ENCODE results near the gene FLCN.

FLCN gene

DNA sequence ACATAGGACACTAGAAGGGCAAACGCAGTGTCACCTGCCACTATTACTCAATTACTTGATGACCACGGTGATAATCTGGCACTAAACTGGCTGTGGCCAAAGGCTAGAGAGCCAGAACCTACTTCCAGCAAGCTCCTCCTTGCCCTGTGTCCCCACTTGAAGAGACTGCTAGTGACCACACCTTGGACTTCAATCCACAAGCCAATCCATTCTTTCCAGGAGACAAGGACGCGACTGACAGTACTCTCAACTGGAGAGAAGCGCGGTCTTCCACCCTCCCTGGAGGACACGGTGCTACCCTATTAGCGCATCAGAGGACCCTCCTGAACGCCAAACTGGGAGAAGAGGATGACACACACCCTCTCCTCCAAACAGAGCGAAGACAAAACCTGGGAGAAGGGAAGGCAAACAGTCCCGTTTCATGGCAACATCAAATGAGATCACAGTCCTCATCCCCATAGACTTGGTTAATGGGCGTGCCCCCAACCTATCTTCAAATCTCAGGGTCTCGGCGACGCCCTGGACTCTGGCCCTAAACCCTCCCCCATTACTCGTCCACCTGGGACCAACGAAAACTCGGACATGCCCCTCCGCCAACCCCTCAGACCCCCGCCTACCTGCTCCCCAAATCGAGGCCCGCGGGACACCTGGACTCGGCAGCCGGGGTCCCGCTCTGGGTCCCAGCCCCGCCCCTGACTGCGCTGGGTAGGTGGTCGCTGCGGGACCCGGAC lies 508 bp downstream of the FLCN start:
- DNase-seq (ENCODE audit: low read depth in 2 of 2): peak; percentile 11 to 46
- TF ChIP-seq, protein P1, sequence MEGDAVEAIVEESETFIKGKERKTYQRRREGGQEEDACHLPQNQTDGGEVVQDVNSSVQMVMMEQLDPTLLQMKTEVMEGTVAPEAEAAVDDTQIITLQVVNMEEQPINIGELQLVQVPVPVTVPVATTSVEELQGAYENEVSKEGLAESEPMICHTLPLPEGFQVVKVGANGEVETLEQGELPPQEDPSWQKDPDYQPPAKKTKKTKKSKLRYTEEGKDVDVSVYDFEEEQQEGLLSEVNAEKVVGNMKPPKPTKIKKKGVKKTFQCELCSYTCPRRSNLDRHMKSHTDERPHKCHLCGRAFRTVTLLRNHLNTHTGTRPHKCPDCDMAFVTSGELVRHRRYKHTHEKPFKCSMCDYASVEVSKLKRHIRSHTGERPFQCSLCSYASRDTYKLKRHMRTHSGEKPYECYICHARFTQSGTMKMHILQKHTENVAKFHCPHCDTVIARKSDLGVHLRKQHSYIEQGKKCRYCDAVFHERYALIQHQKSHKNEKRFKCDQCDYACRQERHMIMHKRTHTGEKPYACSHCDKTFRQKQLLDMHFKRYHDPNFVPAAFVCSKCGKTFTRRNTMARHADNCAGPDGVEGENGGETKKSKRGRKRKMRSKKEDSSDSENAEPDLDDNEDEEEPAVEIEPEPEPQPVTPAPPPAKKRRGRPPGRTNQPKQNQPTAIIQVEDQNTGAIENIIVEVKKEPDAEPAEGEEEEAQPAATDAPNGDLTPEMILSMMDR (IDR thresholded peaks at IDR 0.05; ENCODE audit: low read depth, low read length): no peak
- peak overlapping the region; percentile 99 to 100 for H3K4me3 ChIP-seq (replicated peaks in 1 of 2; ENCODE audit: low read depth in 2 of 2, low read length in 2 of 2)

DNA sequence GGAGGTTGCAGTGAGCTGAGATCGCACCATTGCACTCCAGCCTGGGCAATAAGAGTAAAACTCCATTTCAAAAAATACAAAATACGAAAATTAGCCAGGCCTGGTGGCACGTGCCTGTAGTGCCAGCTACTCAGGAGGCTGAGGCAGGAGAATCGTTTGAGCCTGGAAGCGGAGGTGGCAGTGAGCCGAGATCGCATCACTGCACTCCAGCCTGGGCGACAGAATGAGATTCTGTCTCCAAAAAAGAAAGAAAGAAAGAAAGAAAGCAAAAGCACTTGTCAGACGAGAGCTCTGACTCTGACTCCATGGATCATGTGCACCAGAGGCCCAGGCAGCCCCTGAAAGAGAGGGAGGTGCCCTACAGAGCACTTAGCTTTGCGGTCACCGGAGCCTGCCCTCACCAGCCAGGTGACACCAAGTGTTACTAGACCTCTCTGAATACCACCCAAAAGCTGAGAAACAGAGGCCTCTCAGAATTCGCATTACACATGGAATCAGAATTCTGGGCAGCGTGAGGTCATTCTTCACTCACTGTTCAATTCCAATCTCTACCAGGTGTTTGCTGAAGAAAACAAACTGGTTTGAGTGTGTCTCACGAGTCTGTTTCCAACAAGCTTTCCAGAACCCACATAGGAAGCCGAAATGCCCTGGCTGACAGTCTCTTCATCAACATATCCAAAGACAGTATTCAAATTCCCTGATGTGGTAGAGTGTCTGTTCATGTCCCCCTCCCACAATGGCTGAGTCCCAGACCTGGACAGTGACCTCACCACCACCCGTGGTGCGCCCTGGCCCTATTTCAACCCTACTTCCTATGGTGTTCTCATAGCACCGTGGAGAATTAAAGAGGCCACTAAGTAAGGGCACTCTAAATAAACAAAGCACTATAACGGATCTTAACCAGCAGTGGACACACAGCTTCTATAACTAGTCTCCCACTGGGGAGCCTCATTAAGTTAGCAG lies 1.5 kb downstream of the FLCN start:
- TF ChIP-seq, protein P1 (IDR thresholded peaks at IDR 0.05; ENCODE audit: low read depth, low read length): no peak
- H3K4me3 ChIP-seq (replicated peaks in 1 of 2; ENCODE audit: low read depth in 2 of 2, low read length in 2 of 2): peak overlapping the region; percentile 99 to 100
- DNase-seq (ENCODE audit: low read depth in 2 of 2): peak; percentile 9 to 51

DNA sequence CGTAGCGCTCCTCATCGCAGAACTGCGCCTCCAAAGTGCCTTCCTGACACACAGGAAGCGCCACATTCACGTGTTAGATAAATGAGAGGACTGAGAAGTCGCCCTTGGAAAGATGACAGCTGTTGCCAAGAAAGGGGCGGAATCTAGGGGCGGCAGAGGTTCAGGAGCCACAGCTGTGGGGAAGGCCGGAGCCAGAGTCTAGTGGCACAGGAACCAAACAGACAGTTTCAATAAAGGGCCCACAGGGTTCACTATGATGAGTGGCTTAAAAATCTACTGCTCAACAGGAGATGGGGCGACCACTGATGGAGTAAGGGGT lies 4.7 kb downstream of the FLCN start:
- TF ChIP-seq, protein P1 (IDR thresholded peaks at IDR 0.05; ENCODE audit: low read depth, low read length): no peak
- H3K4me3 ChIP-seq (replicated peaks in 1 of 2; ENCODE audit: low read depth in 2 of 2, low read length in 2 of 2): no peak overlapping the region
- no peak for DNase-seq (ENCODE audit: low read depth in 2 of 2)

DNA sequence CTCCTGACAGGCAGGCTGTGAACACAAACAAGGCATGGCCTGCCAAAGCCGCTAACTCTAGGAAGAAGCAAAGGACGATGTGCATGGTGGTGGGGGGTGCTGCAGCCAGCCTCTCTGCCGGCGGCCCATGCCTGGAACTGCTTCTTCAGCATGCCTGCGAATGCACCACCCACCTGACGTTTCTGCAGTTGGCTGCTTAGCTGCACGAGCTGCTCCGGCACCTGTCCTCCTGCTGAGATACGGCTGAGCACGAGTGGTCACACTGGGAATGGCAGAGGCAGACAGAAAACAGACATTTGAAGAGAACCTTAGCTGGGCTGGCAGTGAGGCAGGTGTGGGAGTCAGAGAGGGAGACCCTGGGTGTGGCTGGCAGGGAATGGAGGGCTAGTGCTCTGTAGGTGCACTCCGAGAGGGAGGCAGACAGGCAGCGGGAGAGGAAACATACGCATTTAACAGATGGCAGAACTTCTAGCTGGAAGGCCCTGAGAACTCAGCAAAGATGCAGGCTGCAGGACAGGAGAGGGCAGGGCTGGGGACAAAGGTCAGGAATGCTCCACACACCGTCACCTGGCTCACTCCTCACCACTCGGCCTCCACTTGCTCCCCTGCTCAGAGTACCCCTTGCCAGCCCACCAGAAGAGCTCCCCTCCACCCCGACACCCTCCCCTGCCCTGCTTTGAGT lies 5.2 kb downstream of the FLCN start:
- H3K4me3 ChIP-seq (replicated peaks in 1 of 2; ENCODE audit: low read depth in 2 of 2, low read length in 2 of 2): no peak overlapping the region
- DNase-seq (ENCODE audit: low read depth in 2 of 2): no peak
- TF ChIP-seq, protein P1 (IDR thresholded peaks at IDR 0.05; ENCODE audit: low read depth, low read length): no peak

DNA sequence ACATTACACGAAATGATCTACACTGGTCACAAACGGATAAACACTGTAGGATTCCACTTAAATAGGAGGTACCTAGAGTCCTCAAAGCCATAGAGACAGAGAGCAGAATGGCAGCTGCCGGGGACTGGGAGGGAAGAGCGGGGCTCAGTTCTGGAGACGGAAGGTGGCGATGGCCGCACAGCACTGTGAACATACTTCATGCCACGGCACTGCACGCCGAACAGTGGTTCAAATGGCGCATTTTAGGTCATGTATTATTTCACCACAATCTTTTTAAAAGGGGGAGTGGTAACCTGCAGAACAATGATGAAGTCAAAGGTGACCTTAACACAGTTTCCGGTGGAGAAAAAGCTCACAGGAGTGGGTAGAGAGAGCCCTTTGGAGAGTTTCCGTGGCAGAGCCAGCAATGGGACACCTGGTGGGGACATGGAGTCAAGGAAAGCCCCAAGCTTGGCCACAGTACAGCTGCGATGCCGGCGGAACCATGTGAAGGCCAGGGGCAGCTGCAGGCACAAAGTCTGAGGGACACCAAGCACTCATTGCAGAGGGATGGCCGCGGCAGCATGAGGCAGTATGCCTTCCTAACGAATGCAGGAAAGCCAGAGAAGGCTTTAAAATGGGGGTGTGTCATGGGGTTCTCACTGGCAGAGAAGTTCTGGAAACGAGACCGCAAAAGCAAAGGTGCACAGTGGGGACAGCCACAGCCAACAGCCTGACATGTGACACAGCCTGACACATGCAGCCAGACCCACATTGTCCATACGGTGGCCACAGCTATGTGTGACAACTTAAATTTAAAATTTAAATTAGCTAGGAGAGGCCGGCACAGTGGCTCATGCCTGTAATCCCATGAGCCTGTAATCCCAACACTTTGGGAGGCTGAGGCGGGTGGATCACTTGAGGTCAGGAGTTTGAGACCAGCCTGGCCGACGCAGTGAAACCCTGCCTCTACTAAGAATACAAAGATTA lies 7.3 kb downstream of the FLCN start:
- TF ChIP-seq, protein P1 (IDR thresholded peaks at IDR 0.05; ENCODE audit: low read depth, low read length): no peak
- DNase-seq (ENCODE audit: low read depth in 2 of 2): no peak
- H3K4me3 ChIP-seq (replicated peaks in 1 of 2; ENCODE audit: low read depth in 2 of 2, low read length in 2 of 2): no peak overlapping the region
